HK-2 (cell line): ENCODE results near the gene CNOT6.

Source experiments
- DNase-seq: peaks from one replicate; pipeline ENCODE4 v3.0.0-alpha.2; 2018; ENCODE audit not compliant: unreplicated experiment

CNOT6 gene

DNA sequence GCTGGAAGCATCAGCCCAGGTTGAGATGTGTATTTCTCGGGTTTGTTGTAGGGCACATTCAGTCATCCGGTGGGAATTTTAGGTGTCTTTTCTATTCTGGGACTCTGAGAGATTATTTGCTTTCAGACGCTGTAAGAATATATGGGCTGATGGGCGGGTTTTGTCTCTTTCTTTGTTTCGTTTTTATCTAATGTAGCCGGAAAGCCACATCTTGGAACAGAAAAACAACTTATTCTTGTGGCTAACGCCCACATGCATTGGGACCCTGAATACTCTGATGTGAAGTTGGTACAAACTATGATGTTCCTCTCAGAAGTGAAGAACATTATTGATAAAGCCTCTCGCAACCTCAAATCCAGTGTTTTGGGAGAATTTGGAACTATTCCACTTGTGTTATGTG, 74.7 kb downstream of the CNOT6 start:
- no peak for DNase-seq

DNA sequence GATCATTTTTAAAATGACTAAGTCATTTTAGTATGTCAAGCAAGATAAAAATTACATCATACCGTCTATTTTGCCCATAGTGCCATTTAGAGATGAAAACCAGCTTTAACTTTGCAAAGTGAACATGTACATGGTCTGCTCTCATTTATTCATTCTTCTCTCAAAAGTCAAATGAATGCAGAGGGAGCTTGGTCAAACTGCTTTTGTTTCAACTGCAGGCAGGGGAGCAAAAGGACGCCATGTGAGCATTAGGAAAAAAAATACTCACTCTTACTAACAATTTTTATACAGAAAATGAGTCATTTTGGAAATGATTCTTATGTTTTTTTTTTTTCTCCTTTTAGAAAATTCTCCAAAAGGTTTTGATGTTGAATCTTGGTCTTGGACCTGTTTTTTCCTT, 81.4 kb downstream of the CNOT6 start:
- no peak for DNase-seq

DNA sequence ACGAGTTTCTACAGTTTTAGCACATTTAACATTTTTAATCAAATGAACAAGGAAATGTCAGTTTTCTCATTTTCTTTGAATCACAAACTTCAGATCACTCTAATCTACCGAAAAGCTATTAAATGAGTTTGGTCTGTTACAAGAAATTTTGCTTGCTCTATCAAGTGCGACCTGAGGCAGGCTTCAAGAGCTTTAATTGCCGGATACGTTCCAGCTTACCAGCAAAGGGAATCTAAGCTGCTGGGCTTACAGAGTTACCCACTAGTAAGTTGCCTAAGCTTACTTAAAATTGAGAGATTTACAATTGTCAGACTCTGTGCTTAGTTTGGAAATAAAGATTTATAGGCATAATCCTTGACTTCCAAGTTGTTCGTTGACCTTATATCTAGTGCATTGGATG, 86.5 kb downstream of the CNOT6 start:
- no peak for DNase-seq

DNA sequence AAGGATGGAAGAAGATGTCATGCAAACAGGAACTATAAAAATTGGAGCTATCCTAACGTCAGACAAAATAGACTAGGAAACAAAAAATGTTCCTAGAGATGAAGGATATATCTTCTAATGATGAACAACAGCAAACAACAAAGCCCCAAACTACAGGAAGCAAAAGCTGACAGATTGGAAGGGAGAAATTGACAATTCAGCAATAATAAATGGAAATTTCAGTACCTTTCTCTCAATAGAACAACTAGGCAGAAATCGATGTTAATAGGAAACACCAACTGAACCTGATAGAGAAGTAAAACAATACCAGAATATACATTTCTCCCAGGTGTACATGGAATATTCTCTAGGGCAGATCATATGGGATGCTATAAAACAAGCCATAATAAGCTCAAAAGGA, 89.6 kb downstream of the CNOT6 start:
- DNase-seq, result no peak

DNA sequence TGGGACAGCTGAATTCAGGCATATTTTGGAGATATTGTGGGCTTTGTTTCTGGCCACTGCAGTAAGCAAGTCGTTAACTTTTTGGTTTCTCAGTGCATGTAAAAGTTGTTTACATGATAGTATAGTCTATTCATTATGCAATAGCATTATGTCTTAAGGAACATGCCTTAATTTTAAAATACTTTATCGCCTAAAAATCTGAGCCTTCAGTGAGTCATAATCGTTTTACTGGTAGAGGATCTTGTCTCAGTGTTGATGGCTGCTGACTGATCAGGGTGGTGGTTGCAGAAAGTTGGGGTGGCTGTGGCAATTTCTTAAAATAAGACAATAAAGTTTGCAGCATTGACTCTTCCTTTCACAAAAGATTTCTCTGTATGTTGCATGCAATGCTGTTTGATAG, 92.0 kb downstream of the CNOT6 start:
- no peak for DNase-seq

DNA sequence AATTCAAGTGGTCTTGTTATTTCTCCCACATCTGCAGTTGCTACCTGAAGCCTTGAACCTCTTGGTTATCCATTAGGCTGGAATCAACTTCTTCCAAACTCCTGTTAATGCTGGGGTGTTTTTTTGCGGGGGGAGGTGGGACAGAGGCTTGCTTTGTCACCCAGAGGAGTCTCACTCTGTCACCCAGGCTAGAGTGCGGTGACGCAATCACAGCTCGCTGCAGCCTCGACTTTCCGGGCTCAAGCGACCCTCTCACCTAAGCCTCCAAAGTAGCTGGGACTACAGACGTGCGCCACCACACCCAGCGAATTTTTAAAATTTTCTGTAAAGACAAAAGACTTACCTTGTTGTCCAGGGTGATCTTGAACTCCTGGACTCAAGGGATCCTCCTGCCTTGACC, 92.7 kb downstream of the CNOT6 start:
- no peak for DNase-seq

DNA sequence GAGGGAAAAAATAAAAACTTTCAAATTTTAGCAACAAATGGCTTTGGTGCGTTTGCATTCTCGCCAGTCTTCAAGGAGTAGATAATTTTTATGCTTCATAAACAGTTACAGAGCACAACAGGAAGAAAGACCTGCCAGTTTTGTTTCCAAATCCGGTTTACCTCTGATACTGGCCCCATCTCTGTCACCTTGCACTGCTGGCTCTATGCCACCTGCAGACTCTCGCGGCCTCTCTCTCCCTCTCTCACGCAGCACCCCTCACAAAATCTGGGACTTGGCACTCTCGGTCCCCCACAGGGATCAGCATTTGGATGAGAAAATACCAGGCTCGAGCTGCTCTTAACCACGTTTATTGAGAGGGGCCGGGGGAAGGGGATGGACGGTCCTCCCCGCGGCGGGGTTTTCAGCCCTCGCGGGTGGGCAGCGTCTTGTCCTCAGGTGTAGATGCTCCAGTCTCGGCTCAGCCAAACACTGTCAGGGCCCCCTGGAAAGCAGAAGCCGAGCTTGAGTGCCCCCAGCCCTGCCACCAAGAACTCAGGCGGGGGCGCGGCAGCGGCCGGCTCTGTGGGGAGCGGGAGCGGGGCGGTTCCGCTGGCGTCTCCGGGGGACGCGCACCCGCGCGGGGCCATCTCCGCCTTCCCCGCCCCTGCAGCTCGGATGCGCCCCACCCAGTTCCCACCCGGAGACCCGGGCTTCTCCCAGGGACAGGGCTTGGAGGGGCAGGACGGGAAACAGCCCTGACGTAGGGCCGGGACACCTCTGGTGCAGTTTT, 95.8 kb downstream of the CNOT6 start:
- DNase-seq, result no peak

DNA sequence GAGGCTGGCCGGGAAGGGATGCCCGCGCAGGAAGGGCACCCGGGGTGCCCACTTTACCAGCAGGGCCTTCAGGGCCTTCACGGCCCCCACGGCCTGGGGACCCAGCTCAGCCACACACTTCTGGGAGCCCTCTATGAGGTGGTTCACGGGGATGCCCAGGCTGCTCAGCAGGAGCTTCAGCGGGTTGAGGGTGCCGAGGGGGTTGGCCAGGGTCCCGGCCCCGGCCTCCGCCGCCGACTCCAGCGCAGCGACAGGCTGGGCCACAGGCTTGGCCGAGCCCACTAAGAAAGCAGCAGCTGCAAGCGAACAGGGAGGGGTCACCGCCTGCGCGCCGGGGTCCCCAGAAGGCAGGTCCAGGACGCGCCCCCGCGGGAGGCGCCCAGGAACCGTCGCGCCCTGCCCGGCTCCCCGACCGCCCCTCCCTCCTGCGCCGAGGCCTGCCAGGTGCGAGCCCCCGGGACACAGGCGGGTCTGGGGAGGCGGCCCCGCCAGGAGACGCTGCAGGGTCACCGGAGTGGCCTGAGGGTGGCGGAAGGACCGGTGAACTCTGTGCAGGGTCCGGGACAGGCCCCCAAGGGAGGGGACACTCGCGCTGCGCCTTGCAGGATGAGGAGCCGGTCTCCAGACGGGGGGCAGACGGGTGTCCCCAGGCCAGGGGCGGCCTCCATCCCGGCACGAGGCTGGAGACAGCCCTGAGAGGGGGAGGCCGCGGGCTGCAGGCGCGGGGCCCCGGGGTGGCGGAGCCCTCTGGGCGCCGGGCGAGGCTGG, 96.5 kb downstream of the CNOT6 start:
- no peak for DNase-seq

DNA sequence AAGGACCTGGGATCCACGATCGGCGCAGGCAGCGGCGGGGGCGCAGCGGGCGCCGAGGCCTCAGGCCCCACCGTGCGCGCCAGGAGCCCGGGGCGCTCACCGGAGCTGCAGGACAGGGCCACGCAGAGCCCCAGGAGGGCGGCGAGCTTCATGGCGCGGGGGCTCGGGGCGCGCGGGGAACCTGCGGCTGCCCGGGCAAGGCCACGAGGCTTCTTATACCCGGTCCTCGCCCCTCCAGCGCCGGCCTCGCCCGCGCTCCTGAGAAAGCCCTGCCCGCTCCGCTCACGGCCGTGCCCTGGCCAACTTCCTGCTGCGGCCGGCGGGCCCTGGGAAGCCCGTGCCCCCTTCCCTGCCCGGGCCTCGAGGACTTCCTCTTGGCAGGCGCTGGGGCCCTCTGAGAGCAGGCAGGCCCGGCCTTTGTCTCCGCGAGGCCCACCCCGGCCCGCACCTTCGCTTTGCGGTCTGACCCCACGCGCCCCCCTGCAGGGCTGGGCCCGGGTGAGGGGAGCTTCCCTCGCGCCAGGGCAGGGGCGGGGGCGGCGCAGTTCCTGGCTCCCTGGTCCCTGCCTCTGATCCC, 97.2 kb downstream of the CNOT6 start, which contains the start of gene SCGB3A1:
SCGB3A1 (minus strand) TSS at position 189 of the 577 bp plus-strand sequence; CDS start at position 152, 37 bp downstream.
- DNase-seq, result no peak

DNA sequence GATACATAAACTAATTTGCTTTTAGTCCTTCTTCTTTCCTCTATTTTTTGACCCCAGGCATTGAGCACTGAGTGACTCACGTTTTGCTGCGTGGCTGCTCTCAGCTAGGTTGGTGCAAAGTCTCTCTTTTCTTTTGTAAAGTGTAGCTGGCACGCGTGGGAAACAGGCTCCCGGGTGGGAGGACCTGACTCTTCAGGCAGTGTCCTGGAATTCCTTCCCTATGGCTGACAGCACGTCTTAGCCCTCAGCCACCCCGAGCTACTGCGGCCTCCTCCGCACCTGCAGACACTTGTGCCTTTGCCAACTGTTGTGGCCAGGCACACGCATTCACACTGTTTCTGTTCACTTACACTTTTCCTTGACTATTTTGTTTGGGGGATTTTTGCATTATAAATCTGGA, 98.0 kb downstream of the CNOT6 start:
- no peak for DNase-seq

DNA sequence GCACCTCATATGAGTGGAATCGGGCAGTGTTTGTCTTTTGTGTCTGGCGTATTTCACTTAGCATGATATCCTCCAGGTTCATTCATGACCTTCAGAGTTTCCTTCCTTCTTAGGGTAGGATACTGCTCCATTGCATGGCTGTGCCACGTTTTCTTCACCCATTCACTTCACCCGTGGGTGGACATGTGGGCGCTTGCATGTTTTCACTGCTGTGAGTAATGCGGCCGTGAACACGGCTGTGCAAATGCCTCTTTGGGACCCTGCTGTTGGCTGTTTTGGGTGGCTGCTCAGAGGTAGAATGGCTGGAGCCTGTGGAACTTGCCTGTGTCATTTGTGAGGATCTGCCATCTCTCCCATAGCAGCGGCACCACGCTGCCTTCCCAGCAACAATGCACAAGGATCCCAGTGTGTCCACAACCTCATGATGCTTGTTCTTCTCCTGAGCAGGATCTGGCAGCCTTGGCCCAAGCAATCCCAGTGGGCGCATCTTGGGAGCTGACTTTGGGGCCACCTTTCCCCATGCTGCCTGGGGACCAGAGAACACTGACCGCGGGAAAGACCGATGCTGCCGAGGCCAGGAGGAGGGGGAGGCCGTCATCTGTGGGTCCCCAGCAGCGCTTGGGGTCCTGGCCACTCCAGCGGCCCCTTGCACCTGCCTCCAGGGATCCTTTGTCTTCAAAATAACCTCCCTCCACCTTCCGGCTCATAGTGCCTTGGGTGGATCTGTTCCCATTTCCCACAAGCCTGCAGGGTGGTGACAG, 99.4 kb downstream of the CNOT6 start:
- no peak for DNase-seq

DNA sequence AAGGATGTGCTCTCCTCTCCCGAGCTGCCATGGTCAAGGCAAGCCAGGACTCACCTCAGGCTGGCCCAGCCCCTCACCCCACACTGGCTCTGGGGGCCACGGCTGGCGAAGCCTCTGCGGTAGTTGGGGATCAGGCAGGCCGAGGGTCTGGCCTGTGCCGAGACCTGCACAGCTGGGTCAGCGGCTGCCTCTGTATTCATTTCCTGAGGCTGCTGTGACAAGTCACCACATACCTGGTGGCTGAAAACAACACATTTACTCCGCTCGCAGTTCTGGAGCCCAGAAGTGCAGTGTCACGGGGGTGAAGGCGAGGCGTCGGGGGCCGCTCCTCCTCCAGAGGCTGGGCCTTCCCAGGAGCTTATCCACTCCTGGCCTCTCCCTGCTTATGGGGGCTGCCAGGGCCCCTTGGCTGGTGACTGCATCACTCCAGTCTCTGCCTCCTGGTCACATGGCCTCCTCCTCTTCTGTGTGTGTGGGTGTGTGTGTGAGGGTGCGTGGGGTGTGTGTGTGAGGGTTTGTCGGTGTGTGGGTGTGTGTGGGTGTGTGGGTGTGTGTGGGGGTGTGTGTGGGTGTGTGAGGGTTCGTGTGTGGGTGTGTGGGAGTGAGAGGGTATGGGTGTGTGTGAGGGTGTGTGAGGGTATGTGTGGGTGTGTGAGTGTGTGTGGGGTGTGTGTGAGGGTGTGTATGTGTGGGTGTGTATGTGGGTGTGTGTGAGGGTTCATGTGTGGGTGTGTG, 100.3 kb downstream of the CNOT6 start:
- no peak for DNase-seq

DNA sequence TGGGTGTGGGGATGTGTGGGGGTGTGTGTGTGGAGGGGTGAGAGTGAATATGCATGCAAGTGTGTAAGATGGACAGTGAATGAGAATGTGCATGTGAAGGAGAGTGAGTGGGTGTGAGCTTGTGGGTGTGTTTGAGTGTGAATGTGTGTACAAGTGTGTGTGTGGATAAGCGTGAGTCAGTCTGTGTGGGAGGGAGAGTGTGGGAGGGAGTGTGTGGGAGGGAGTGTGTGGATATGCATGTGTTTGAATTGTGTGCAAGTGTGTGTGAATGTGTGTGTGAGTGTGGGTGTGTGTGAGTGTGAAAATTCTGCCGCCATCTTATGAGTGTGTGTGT, 100.8 kb downstream of the CNOT6 start:
- DNase-seq, result no peak

DNA sequence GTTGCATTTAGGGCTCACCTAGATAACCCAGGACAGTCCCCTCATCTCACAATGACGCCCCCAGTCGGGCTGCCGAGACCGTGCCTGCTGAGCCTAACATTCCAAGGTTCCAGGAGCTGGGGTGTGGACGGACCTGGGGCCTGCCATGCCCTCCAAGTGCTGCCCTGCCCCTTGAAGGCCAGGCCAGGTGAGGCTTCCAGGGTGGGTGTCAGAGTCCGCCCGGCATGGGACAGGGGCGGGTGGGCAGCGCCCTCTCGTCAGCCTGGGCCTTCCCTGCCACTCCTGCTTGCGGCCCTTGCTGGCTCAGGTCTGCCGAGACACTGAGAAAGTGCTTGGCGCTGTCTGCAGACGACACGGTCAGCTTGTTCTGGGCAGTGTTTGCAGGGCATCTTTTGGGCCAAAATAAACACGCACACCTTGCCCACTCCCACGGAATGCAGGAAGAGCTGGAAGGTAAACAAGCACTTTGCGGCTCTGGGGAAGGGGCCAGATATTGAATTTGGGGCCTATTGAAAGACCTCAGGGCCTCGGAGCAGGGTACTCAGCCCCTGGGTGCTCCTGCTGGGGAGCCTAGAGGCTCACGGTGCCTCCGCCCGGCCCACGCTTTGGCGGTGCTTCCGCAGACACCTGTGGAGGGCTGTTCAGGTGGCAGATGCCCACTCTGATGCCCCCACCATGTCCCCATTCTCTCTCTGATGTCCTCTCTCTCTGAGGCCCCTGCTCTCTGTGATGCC, 101.4 kb downstream of the CNOT6 start:
- DNase-seq, result no peak

DNA sequence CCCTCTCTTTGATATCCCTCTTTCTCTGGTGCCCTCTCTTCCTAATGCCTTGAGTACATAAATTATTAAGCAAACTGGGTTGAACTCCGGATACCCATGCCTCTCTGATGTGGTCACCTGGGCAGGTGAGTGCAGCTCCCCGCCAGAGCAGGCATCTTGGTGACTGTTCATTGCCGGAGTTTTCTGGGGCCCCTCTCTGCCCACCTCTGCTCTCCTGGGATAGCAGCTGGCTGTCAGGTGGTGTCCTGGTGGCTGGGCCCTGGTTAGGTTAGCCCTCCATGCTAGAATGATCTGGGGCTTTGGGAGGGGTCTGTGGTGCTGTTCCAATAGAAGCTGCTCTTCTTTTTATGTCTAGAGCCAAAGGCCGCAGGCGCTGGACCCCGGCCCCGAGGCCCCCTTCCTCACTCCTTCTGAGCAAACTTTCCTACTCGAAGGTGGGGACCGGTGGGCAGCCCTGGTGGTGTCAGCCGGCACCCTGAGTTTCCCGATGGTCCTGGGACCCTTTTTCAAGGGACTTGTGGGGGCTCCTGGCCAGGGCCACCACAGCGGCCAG, 102.0 kb downstream of the CNOT6 start:
- no peak for DNase-seq

DNA sequence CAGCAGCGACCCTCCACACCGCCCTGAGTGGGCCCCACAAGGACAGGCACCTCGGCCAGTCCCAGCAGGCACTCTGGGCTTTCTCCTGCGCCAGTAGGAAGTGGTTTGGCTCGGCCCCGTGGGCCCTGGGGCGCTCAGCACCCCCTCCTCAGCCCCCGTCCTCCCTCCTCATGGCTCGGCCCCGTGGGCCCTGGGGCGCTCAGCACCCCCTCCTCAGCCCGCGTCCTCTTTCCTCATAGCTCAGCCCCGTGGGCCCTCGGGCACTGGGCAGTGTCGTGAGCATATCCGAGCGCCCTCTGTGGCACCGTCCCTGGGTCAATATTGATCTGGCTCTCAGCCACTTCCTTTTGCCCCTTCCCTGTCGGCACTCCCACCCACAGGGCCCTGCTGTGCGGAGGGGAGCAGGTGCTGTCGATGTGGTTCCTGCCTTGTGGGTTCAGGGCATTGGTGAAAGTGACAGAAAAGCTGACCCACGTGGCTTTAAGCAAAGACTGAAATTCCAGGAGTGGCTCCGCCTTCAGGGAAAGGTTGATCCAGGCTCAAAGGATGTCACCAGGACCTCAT, 102.6 kb downstream of the CNOT6 start:
- no peak for DNase-seq

DNA sequence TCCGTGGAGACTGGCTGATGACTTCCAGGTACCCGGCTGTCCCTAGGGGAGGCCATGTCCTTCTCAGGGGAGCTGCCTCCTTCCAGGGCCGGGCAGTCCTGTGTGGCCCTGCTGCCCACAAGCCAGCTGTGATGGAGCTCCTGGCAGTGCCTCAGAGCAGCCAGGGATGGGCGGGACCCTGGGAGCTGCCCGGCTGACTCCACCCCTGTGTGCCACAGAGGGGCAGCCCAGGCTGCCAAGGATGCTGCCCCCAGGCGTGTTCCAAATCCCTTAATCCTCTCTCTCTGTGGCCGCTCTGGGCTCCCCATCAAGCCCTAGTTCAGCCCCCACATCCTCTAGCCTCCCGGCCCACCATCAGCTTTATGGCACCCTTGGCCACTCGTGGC, 104.1 kb downstream of the CNOT6 start:
- DNase-seq, result no peak

DNA sequence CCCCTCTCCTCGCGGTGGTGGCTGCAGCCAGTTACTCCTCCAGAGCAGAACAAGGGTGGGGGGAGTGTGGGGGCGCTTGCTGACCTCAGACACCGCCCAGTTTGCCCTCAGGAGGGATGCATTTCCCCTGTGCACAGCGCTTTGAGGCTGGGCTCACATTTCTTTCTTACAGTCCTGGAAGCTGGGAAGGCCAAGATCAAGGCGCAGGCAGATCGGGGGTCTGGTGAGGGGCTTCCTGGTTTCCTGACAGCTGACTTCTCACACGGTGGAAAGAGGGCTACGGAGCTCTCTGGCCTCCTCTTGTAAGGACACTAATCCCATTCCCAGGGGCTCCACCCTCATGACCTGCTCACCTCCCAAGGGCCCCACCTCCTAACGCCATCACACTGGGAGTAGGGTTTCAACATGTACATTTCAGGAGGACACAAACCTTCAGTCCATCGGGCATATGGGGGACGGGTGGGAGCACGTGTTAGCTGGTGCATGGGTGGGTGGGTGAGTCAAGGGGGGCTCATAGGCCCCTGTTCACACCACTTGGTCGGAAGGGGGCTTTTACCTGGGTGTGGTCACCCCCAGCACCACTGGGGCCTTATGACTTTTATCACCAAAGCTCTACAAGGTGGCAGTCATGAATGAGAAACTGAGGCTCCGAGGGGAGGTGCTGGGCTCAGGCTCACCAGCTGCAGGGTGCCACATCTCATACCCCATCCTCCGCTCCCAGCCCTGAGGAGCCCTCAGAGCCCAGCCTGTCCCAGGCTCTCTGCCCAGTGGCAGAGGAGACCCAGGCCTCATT, 104.8 kb downstream of the CNOT6 start:
- DNase-seq, result no peak

DNA sequence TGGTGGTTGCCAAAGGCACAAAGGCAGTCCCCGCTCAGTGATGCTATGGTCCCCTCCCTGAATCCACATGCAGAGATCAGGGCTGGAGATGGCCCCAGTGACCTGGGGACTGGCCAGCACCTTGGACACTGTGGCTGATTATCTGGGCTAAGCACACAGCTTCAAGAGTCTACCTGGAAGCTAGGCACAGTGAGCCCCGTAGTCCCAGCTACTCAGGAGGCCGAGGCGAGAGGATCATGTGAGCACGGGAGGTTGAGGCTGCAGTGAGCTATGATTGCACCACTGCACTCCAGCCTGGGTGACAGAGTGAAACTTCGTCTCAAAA, 105.4 kb downstream of the CNOT6 start:
- DNase-seq, result no peak
